Transverse colon (tissue), 4 donors: Measurements from ENCODE around the gene ABTB2. TPM values are rescaled to one million over a fixed set of nuclear protein-coding genes. Genes with fewer than 3 reads are reported as not detected.

Source experiments
- DNase-seq: peaks from one replicate; pipeline ENCODE4 v3.0.0-alpha.2; 2019
- H3K27ac ChIP-seq, 4 donors: fragments of 200-600 bp; sonication (generic); 2 replicates each; pipeline ENCODE4 v1.5.1; 2016 to 2018; ENCODE audit warnings: inconsistent platforms in 4 of 4
- H3K27me3 ChIP-seq: fragments of 200-600 bp; sonication (generic); 2 replicates; pipeline ENCODE4 v1.5.1; 2017; ENCODE audit warnings: inconsistent platforms
- H3K36me3 ChIP-seq, 4 donors: fragments of 200-600 bp; sonication (generic); 2 replicates each; pipeline ENCODE4 v1.5.1; 2017 to 2019; ENCODE audit warnings: inconsistent platforms in 4 of 4
- H3K4me1 ChIP-seq, 4 donors: fragments of 200-600 bp; sonication (generic); 2 replicates each; pipeline ENCODE4 v1.5.1; 2017 to 2020; ENCODE audit warnings: inconsistent platforms in 4 of 4
- H3K4me3 ChIP-seq, 4 donors: fragments of 200-600 bp; sonication (generic); 1 replicate in 1 of 4; 2 replicates in 3 of 4; pipeline versions ENCODE4 v1.5.1 to v1.6.1; 2017 to 2019; ENCODE audit warnings: inconsistent platforms in 4 of 4
- H3K9me3 ChIP-seq, 2 donors: fragments of 200-600 bp; sonication (generic); 2 replicates each; pipeline ENCODE4 v1.5.1; 2017 to 2019; ENCODE audit warnings: inconsistent platforms in 2 of 2
- CTCF ChIP-seq, 5 experiments: fragments of 200-600 bp in 3 of 5; fragments of 450-650 bp in 2 of 5; sonication (generic) in 3 of 5; IDR thresholded peaks; 1 replicate in 2 of 5; 2 replicates in 3 of 5; pipeline ENCODE4 v1.5.1; 2016 to 2017; ENCODE audit warnings: antibody characterized with exemption in 5 of 5, inconsistent platforms in 3 of 5, mild to moderate bottlenecking in 2 of 5, moderate library complexity in 1 of 5
- EP300 ChIP-seq: sonication (generic); formaldehyde crosslinking; IDR thresholded peaks from one replicate; pipeline ENCODE4 v1.6.1; 2017; ENCODE audit warnings: antibody characterized with exemption, low read depth
- POLR2A ChIP-seq: fragments of 450-650 bp; IDR thresholded peaks from one replicate; pipeline ENCODE4 v1.6.1; 2016; ENCODE audit warnings: antibody characterized with exemption, mild to moderate bottlenecking, moderate library complexity
- POLR2AphosphoS5 ChIP-seq, 3 donors: sonication (generic); formaldehyde crosslinking; IDR thresholded peaks; one replicate each; pipeline ENCODE4 v1.6.1; 2016; ENCODE audit warnings: antibody characterized with exemption in 3 of 3
- WGBS, 2 donors: methylation state at CpG; one replicate each; pipeline ENCODE4 v1.1.5; 2018; ENCODE audit warnings: low coverage in 1 of 2; 5-methylcytosine and 5-hydroxymethylcytosine counted together
- in situ Hi-C, 4 donors: fragments of 200-750 bp; cut with MboI; loops; one replicate each; pipeline versions ENCODE4 v1.15.0 to v1.15.1; 2017; ENCODE audit warnings: low sequenced_read_pairs in 3 of 4, low pct_ligation_motif_present in 1 of 4, low pct_unique_long_range_greater_than_20kb in 1 of 4
- intact Hi-C: fragments of 100-400 bp; cut with DNase I; formaldehyde crosslinking; loops from one replicate; pipeline ENCODE4 v1.15.1; 2023; ENCODE audit warnings: low total_unique reads
- total RNA-seq, 4 donors: library from RNA; depleted of rRNA; stranded (reverse); fragments of >200 nt; gene quantifications; one replicate each; pipeline ENCODE4 v1.1.0, GENCODE V29; 2016

ABTB2 gene
- total RNA-seq, 4 donors from 2014 or later: 0.60 to 41.9 (median 20.7) TPM

- no peaks in the 10 kb centered on the region for H3K36me3 ChIP-seq
- H3K4me1 ChIP-seq: peaks cover 0 to 4% (median 0%) of the 10 kb centered on the region in 4 donors
- 79 to 82% methylated on average over 2 to 7 of the region's 7 CpGs for WGBS, 2 donors
- no peak for TF ChIP-seq EP300
- TF ChIP-seq CTCF (IDR thresholded peaks at IDR 0.05): no peak
- no peak for TF ChIP-seq POLR2AphosphoS5 (IDR thresholded peaks at IDR 0.05)
- no peak for TF ChIP-seq POLR2A
- no peak for DNase-seq
- H3K27me3 ChIP-seq: no peaks in the 10 kb centered on the region
- no peaks in the 10 kb centered on the region for H3K9me3 ChIP-seq
- intact Hi-C loops (no loop called here), in situ Hi-C loops (no loop called here)
- H3K4me3 ChIP-seq: no peak overlapping the region
- no peak overlapping the region for H3K27ac ChIP-seq
Observed at GRCh38 chr11:34308049-34308912, 49.5 kb downstream of the ABTB2 start.

- H3K27me3 ChIP-seq: no peaks in the 10 kb centered on the region
- intact Hi-C loops (no loop called here), in situ Hi-C loops (no loop called here)
- H3K36me3 ChIP-seq: no peaks in the 10 kb centered on the region
- WGBS, 2 donors: 81 to 84% methylated on average over 1 of the region's 1 CpG
- H3K9me3 ChIP-seq: no peaks in the 10 kb centered on the region
- peaks cover 0 to 4% (median 0%) of the 10 kb centered on the region in 4 donors for H3K4me1 ChIP-seq
- no peak for TF ChIP-seq POLR2A
- TF ChIP-seq POLR2AphosphoS5 (IDR thresholded peaks at IDR 0.05): no peak
- TF ChIP-seq EP300: no peak
- no peak for TF ChIP-seq CTCF (IDR thresholded peaks at IDR 0.05)
- no peak overlapping the region for H3K27ac ChIP-seq
- no peak overlapping the region for H3K4me3 ChIP-seq
- no peak for DNase-seq
Observed at GRCh38 chr11:34305780-34306179, 52.0 kb downstream of the ABTB2 start.

- WGBS, 2 donors: 78 to 85% methylated on average over 7 of the region's 7 CpGs
- Histone ChIP-seq H3K36me3 (no peaks in the 10 kb centered on the region), H3K27ac (no peak overlapping the region), H3K4me1 (peaks cover 0 to 4% (median 0%) of the 10 kb centered on the region in 4 donors), H3K9me3 (no peaks in the 10 kb centered on the region), H3K4me3 (no peak overlapping the region), H3K27me3 (no peaks in the 10 kb centered on the region)
- intact Hi-C loops (no loop called here), in situ Hi-C loops (no loop called here)
- no peak for DNase-seq
- no peak for TF ChIP-seq POLR2A
- TF ChIP-seq EP300: no peak
- TF ChIP-seq POLR2AphosphoS5 (IDR thresholded peaks at IDR 0.05): no peak
- TF ChIP-seq CTCF (IDR thresholded peaks at IDR 0.05): no peak
Observed at GRCh38 chr11:34305193-34305592, 52.6 kb downstream of the ABTB2 start.

- in situ Hi-C loops: no loop called here
- DNase-seq: no peak
- H3K4me3 ChIP-seq: no peak overlapping the region
- H3K9me3 ChIP-seq: no peaks in the 10 kb centered on the region
- H3K36me3 ChIP-seq: no peaks in the 10 kb centered on the region
- TF ChIP-seq POLR2AphosphoS5 (IDR thresholded peaks at IDR 0.05) (no peak), POLR2A (no peak), EP300 (no peak), CTCF (IDR thresholded peaks at IDR 0.05) (no peak)
- WGBS, 2 donors: 77 to 81% methylated on average over 3 to 4 of the region's 4 CpGs
- no peak overlapping the region for H3K27ac ChIP-seq
- no peaks in the 10 kb centered on the region for H3K27me3 ChIP-seq
- H3K4me1 ChIP-seq: no peaks in the 10 kb centered on the region
- intact Hi-C loops: no loop called here
Observed at GRCh38 chr11:34303028-34303570, 54.7 kb downstream of the ABTB2 start.
